Ovary (tissue), 3 donors: ENCODE data around the gene RAPGEFL1.
A peak's percentile ranks its signal among the peaks of the same experiment; 100 is the strongest.

Experiments
- CTCF ChIP-seq, 3 donors: fragments of 450-650 bp in 2 of 3; fragments of 200-600 bp in 1 of 3; IDR thresholded peaks; one replicate each; pipeline versions ENCODE4 v1.5.1 to v1.8.0; 2016 to 2022; ENCODE audit warnings: antibody characterized with exemption in 3 of 3, mild to moderate bottlenecking in 1 of 3
- EP300 ChIP-seq: sonication (generic); formaldehyde crosslinking; IDR thresholded peaks from one replicate; pipeline ENCODE4 v1.6.1; 2017; ENCODE audit warnings: antibody characterized with exemption
- POLR2A ChIP-seq: fragments of 450-650 bp; IDR thresholded peaks from one replicate; pipeline ENCODE4 v1.6.1; 2017; ENCODE audit warnings: antibody characterized with exemption, mild to moderate bottlenecking, moderate library complexity
- donor health status: DM: no; HTN: no; CAD: no.

GRCh38 chr17:40168262-40168832 lies 8.9 kb upstream of the RAPGEFL1 start:
- TF ChIP-seq CTCF (IDR thresholded peaks at IDR 0.05) (peak; percentile 28 to 91 (median 90)), POLR2A (no peak), EP300 (no peak)
